ENCODE results near the gene CFAP99.
"Not testable (repeated sequence)": the region's sequence is repeated elsewhere in the genome, so short reads cannot be mapped to it uniquely, and the experiment has no call there.

Gene CFAP99

DNA sequence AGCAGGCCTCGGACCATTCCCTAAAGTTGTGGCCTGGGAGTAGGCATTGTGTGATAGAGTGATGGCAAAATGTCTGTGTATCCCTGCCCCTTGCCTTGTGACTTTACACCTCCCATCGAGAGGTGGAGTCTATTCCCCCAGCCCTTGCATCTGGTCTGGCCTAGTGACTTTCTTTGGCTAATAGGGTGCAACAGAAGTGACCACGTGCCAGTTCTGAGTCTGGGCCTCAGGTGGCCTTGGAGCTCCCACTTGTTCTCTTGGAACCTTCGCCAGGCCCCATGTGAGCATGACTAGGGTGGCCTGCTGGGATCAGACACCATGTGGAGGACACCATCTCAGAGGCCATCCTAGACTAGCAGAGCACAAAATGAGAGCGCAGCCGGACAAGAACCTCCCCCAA lies 46.3 kb downstream of the CFAP99 start:
- DNase-seq (ENCODE audit: low read depth in 1 of 2, low spot score in 1 of 2): no peak

DNA sequence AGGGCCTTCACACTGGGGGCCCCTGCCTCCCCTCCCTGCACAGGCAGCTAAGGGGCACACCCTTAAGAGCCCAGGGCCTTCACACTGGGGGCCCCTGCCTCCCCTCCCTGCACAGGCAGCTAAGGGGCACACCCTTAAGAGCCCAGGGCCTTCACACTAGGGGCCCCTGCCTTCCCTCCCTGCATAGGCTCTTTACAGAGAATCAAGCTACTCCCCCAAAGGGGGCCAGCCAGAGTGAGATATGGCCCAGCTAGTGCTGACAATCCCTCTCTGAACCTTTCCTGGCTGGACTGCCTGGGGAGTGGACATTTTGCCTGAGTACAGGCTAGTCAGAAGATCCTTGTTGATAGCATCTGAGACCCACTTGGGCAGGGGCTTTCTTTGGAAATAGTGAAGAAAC lies 46.8 kb downstream of the CFAP99 start:
- not testable (repeated sequence) for DNase-seq (ENCODE audit: low read depth in 1 of 2, low spot score in 1 of 2)

DNA sequence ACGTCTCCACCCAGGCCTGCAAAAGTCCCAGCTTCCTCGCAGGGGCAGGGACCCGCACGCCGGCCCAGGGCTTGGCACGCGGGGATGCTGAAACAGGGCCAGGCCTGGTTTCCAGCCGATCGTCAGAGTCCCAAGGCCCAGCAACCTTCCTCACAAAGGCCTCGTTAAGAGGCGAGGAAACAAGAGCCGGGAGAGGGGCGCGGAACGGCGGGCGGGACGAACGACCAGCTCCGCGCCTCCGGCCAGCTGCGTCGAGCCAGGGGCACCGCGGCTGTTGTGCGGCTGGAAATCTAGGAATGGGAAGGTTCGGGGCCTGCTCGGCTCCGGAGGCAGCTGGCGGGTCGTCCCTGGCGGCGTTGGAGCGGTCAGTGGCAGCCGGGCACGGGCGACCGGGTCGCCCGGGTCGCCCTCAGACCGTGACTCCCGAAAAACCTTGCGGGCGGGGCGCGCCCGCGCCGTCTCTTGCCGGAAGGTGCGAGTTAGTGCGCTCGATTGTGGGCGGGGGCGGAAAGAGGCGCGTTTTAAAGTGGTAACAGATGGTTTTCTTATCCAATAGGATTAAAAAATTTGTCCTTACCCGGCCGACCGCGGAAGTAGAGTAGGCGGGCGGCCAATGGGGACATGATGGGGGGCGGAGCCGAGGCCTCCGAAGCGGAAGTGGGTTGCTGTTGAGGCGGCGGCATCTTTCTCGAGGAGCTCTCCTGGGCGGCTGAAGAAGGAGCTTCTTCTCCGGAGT lies 49.9 kb downstream of the CFAP99 start, which contains the start of gene RNF4:
Gene RNF4 (plus strand): TSS at position 651 of the 736 bp plus-strand sequence. CDS start 21,388 bp downstream, outside the sequence.
- DNase-seq (ENCODE audit: low read depth in 1 of 2, low spot score in 1 of 2): peak; percentile 82 to 95

DNA sequence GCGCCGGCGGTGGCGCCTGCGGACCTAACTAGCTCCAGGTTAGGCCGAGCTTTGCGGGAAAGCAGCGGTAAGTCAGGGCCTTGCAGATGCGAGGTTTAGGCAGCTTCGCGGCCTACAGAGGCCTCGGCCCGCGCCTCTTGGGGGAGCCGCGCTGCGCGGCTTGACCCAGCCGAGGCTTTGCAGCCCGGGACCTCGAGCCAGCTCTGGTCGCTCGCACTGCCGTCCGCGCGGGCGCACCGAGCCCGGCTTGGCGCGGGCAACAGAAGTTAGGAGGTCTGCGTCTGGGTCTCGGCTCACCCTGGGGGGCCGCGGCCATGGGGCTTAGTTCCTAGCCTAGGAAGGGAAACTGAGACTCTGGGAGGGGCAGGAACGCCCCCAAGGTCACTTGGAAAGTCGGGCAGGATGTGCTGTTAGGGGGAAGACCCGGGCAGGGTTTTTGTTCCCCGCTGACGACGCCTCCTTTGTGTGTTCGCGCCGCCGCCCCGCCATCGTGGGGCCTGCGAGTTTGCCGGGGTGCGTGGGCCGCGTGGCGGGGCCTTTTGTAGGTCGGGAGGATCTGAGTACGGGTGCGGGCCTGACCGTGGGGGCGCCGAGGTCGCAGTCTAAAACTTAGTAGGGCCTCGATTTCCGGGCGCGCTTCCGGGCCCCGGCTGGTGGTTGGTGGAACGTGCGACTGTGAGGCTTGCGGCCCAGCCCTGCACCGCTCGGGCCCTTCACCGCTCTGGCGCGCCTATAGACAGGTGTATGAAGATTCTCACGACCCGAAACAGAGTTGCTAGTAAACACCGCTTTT lies 50.6 kb downstream of the CFAP99 start:
- peak; percentile 43 to 62 for DNase-seq (ENCODE audit: low read depth in 1 of 2, low spot score in 1 of 2)

DNA sequence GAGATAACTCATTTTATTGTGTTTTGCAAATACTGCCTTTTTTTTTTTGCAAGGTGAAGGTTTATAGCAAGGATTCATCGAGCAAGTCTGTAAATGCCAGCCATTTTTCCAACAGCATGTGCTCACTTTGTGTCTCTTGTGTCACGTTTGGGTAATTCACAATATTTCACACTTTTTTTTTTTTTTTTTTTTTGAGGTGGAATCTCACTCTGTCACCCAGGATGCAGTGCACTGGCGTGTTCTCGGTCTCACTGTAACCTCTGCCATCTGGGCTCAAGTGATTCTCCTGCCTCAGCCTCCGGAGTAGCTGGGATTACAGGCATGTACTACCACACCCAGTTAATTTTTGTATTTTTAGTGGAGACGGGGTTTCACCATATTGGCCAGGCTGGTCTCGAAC lies 52.0 kb downstream of the CFAP99 start:
- DNase-seq (ENCODE audit: low read depth in 1 of 2, low spot score in 1 of 2): no peak

DNA sequence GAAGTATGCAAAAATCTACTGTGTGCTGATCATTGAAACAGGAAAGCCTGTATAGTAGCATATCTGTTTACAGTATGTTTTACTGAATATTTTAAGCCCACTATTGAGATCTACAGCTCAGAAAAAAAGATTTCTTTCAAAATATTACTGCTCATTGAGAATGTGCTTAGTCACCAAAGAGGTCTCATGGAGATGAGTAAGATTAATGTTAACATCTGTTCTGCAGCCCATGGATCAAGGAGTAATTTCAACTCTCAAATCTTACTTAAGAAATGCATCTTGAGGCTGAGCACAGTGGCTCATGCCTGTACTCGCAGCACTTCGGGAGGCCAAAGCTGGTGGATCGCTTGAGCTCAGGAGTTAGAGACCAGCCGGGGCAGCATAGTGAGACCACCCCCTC lies 53.4 kb downstream of the CFAP99 start:
- no peak for DNase-seq (ENCODE audit: low read depth in 1 of 2, low spot score in 1 of 2)

DNA sequence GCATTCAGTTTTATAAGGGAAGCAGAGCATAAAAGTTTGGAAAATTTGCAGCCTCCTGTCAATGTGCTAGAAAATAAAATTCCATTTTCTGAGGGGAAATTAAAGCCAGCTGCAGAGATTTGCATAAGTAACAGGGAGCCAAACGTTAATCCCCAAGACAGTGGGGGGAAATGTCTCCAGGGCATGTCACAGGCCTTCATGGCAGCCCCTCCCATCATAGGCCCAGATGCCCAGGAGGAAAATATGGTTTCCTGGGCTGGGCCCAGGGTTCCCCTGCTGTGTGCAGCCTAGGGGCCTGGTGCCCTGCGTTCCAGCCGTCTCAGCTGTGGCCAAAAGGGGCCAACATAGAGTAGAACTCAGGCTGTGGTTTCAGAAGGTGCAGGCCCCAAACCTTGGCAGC lies 59.5 kb downstream of the CFAP99 start:
- no peak for DNase-seq (ENCODE audit: low read depth in 1 of 2, low spot score in 1 of 2)

DNA sequence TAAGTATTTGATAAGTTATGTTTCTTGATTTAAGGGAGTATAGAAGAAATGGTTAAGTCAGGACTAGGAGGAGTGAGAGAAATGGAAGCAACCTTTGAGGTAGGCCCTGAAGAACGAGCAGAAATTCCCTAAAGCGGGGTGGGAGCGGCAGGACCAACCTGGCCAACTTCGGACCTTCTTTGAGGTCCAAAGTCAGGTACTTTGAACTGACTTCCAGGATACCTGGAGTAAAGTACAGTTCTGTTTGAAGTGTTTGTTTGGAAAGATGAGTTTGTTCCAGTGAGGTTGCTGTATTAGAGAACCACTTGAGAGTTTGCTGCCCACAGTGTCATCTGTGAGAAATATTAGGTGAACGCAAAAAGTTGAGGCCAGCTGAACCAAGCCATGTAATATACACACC lies 61.9 kb downstream of the CFAP99 start:
- no peak for DNase-seq (ENCODE audit: low read depth in 1 of 2, low spot score in 1 of 2)

DNA sequence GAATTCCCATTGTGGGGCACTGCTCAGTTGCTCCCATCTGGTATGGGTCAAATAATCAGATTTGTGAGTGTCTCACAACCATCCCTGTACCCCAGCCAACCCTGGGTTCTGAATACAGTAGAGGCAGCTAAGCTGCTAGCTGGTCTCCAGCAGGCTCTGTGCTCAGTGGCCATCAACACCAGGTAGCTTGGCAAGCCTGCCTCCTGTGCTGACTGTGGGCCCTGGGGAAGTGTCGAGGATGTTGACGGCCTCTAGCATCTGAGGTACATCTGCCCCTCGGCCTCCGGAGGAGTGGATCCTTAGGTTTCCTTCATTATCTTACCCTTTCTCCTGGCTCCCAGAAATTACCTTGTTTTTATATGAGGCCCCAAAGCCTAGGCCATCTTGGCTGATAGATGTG lies 63.4 kb downstream of the CFAP99 start:
- no peak for DNase-seq (ENCODE audit: low read depth in 1 of 2, low spot score in 1 of 2)

DNA sequence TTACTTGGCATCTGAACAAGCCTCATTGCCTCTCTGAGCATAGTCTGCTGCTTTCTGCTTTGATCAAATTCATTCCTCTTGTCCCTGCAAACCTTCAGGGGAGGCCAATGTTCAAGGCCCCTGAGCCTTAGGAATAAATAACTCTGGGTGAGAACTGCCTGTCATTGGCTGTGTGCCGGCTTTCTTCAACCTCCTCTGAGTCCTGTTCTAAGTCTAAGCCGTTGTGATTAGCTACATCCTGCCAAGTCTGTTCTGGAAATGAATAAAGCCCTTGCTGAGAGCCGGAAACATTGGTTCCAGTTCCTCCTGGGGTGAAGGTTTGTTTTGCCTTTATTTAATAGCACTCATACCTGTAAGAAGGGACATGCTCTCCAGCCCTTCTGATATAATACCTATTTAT lies 63.9 kb downstream of the CFAP99 start:
- DNase-seq (ENCODE audit: low read depth in 1 of 2, low spot score in 1 of 2): no peak

DNA sequence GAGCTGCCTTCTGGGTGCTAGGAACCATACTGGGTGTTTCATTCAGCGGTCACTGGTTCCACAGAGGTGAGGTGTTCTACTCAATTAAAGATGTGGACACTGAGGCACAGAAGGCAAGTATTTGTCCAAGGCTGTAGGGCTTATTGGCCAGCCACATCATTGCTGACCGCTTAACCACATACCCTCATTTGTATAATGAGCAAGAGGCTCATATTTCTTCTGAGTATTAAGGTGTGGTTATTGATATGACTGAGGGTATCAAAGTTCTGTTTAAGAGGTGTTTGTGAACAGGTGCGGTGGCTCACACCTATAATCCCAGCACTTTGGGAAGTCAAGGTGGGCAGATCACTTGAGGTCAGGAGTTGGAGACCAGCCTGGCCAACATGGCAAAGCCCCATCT lies 64.5 kb downstream of the CFAP99 start:
- no peak for DNase-seq (ENCODE audit: low read depth in 1 of 2, low spot score in 1 of 2)

DNA sequence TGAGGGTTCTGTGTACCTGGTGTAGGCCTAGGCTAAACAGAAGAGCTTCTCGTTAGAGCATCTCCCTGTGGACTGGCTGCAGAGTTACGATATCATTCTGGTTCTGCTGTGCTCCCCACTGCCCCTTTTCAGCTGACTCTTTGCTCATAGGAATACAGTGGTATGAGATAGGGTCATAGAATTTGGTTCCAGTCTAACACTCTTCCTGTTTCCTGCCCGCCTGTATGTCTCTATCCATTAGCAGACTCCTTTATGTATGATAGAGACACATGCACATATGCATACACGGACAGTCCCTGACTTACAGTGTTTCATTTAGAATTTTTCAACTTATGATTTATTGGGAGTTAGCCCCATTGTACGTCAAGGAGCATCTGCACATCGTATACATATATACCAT lies 65.4 kb downstream of the CFAP99 start:
- DNase-seq (ENCODE audit: low read depth in 1 of 2, low spot score in 1 of 2): no peak

DNA sequence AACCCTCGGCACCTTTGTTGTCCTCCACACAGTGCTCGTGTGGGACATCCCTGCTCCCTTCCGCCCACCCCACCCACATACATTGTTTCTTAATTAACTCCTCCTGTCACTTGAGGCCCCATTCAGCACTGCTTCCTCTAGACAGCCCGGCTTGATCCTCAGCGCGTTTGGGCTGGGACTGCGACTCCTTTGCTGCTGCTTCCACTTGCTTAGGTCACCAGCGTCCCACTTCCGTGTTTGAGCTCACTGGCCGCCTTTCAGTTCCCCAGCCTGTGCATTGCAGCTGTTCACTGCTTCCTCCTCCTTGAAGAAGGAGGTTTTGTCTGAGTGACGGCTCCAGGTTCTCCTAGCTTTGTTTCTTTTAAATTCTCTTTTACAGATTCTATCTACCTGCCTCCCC lies 66.2 kb downstream of the CFAP99 start:
- DNase-seq (ENCODE audit: low read depth in 1 of 2, low spot score in 1 of 2): peak; percentile 19 to 35

DNA sequence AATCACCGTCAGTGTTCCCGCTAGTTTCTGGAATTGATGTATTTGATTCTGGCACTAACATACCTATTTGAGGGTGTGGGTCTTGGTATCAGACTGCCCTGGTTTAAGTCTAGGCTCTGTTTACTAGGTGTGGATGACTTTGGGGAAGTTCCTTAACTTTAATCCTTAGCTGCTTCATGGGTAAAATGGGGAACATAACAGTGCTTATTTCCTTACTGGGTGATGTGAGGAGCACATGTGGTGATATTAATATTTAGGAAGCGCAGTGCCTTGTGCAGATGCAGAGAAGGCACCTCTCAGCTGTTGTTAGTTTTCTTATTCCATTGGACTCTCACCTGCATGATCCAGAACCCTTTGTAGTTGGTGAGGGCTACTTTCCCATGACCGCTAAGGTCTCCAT lies 67.2 kb downstream of the CFAP99 start:
- no peak for DNase-seq (ENCODE audit: low read depth in 1 of 2, low spot score in 1 of 2)

DNA sequence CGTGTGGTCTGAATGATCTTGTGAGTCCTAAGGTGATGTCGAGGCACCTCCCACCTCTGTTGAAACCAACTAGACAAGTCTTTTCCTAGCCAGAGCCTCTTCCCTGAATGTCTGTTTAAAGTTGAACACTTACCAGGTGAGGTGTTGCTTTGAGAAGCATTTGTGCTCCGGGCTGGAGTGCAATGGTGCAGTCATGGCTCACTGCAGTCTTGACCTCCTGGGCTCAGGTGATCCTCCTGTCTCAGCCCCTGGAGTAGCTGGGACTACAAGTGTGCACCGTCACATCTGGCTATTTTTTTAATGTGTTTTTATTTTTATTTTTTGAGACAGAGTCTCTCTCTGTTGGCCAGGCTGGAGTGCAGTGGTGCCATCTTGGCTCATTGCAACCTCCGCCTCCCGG lies 68.2 kb downstream of the CFAP99 start:
- no peak for DNase-seq (ENCODE audit: low read depth in 1 of 2, low spot score in 1 of 2)

DNA sequence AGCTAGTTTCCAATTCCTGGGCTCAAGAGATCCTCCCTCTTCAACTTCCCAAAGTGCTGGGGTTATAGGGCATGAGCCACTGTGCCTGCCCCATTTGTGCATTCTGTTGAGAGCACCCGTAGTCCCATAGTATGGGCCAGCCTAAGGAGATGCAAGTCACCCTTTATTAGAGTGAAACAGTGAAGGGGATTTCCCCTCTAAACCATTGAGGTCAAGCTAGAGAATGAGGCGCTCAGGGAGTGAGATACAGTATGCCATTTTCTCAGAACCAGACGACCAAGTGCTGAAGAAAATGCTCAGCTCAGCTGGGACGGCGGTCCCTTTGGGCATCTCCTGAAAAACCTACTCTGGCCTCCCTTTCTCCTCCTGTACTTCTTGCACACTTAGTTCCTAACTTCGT lies 68.9 kb downstream of the CFAP99 start:
- no peak for DNase-seq (ENCODE audit: low read depth in 1 of 2, low spot score in 1 of 2)

DNA sequence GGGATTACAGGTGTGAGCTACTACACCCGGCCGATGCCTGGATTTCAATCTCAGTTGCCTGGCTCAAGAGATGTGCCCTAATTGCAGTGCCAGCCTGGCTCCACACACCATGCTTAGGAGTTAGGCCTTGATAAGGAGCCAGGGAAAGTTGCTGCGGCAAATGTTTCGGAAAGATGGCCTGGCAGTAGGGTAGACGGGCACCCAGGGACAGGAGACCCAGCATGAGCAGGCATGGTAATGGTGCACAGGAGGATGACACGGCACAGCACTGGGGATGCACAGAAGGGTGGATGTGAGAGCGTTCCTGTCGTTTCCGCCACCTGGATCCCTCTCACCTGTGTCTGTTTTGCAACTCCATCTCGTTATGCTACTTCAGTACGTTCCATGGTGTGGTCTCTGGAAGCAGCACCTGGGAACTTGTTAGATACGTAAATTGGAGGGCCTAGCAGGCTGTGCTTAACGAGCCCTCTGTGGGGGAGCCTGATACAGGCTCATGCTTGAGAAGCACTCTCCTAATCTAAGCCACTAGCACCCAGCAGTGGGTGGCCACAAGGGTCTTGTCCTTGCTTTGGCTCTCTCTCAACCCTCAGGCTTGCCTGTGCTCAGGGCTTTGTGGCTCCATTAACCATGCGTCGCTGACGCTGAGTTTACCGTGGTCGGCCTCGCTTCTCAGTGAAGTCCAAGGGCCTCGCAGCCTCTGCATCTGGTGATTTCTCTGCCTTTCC lies 70.5 kb downstream of the CFAP99 start:
- no peak for DNase-seq (ENCODE audit: low read depth in 1 of 2, low spot score in 1 of 2)

DNA sequence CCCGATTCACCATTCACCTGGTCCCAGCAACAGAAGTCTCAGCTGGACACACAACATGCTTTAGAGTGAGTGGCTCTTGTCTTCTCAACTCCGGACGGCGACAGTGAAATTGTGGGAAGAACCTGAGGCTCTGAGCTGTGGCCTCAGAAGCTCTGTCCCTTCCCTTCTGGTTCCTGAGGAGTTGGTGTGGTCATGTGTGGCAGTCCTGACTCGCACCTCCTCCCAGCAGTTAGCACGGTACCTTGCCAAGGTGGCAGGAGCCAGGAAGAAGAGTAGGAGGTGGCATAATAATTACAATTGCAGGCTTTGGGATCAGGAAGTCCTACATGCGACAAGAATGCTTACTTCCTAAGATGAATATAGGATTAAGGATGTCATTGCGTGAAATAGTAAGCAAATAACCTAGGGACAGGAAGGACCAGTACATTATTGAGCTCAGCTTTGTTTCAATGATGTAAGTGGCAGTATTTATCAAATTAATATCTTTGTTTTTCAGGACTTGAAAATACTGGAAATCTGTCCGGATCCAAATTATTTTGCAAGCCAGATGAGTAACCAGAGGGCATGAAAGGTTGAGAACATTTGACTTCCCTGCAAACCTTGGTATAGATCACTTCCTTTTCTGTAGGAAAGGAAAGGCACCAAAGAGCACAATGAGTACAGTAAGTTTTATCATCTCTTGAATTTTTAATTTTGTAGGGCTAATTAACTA lies 71.2 kb downstream of the CFAP99 start:
- no peak for DNase-seq (ENCODE audit: low read depth in 1 of 2, low spot score in 1 of 2)

DNA sequence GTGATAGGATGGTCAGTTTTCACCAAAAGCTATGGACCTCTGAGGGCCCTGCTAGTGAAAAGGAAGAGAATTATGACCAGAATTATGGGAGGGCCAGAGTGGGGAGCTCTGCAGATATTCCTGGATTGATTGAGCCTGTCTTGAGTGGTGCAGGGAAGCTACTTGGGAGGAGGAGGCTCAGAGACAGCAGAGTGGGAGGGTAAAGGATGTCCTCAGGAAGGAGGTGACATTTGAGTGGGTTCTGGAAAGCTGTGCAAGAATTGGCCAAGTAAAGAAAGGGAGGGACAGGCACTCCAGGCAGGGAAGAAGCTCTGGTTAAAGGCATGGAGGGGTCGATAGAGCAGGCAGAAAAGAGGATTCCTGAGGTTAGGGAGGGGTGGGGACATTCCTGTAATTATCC lies 74.2 kb downstream of the CFAP99 start:
- no peak for DNase-seq (ENCODE audit: low read depth in 1 of 2, low spot score in 1 of 2)

DNA sequence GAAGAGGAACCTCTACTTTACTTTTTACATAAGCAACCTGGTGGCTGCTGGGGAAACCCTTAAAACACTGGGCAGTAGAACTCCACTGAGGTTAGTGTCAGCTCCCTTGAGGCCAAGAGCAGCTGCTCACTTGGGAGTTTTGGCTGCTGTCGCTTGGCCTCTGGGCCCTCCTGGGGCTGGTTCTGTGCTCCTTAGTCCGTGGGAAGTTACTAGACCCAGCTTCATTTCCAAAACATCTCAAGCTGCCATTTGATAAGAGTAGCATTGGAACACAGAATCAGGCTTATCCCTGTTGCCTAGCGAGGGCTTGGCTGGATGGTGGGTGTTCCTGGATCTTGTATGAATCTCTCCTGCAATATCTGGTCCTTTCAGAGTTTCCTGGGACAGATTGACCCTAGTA lies 76.2 kb downstream of the CFAP99 start:
- no peak for DNase-seq (ENCODE audit: low read depth in 1 of 2, low spot score in 1 of 2)

DNA sequence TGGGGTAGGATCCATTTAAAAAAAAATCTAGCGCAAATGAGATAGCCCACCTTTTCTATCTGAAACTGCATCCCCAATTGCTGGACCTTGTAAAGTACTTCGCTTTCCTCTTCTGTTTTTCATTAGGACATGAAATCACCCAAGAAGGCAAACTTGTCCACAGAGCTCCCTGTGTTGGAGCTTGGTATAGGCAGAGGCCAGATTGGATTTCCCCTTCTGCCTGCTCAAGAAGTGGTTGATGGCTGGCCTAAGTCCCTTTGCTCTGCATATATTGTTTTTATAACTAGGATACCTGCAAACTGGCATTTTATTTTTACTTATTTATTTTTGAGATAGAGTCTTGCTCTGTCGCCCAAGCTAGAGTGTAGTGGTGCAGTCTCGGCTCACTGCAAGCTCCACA lies 78.6 kb downstream of the CFAP99 start:
- DNase-seq (ENCODE audit: low read depth in 1 of 2, low spot score in 1 of 2): no peak

Data from activated CD4-positive, alpha-beta T cell treated with anti-CD3 and anti-CD28 coated beads, Interleukin-2, amount 50 U/mL, for 24 hours (primary cell).